GM19438 (cell line): ENCODE measurements around the gene ERBB4.

Source experiments
- ATAC-seq: cut with Tn5 transposase; IDR thresholded peaks from one replicate; pipeline ENCODE4 v1.9.1; 2021; ENCODE audit warnings: low read depth; ENCODE audit not compliant: unreplicated experiment

Gene ERBB4

GRCh38 chr2:212538305-212539071, at the start of gene ERBB4:
ERBB4 (minus strand) TSS chr2:212538802; CDS start chr2:212538530, 272 bp downstream.
- ATAC-seq: no peak

GRCh38 chr2:212580117-212580516, 41.5 kb upstream of the ERBB4 start:
- ATAC-seq: no peak

DNA sequence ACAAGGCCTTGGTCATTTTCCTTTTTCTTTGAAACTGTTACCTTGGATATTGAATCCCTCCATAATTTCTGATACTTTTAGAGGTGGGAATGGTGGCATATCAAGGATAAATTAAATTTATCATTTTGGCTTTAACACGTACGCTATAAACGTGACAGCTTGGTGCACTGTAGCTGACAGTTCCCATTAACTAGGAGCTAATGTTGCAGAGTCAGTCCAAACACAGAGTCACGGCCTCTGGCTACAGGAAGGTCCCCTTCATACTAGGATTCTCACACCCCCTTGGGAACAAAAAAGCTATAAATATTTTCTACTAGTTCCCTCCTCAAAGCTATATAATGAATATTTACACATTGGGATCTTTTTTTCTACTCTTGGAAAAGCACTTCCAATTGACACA, 17.7 kb upstream of the ERBB4 start:
- ATAC-seq: no peak

- no peak for ATAC-seq
Measured at GRCh38 chr2:212554233-212554632, 15.6 kb upstream of the ERBB4 start.

GRCh38 chr2:212549941-212550340, 11.3 kb upstream of the ERBB4 start:
- no peak for ATAC-seq

DNA sequence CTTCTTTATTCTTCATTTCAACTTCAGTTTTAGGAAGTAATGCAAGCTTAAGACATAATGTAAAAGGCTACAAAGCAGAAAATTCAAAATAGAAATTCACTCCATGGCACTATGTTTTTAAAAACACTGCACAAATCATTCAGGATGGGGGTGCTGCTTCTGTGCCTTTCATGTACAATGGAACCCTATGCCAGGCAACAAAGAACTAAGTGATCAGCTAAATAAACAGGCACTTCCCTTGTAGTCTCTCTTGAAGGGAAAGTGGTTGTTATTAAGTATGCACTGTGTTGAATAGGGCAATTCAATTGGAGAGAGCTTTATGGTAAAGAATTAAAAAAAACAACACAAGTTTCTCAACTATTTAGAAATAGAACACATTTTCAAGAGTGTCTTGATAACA, 10.9 kb upstream of the ERBB4 start:
- ATAC-seq: no peak

DNA sequence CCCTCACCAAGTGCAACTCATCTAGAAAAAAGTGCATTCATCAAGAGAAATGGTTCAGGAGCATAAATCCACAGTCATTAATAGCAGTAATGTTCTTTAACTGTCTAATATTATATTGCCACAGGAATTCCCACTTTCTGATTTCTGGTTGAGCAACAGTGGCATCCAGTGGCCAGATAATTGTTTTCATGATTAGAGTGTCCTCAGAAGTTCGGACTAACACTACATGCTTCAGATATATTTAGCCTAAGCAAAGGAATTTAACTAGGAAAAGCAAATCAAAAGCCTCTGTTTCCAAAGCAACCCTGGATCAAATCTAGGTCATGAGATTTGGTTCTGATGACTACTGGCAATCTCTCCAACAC, 9.8 kb upstream of the ERBB4 start:
- no peak for ATAC-seq

GRCh38 chr2:212547716-212548454, 9.3 kb upstream of the ERBB4 start:
- no peak for ATAC-seq

- no peak for ATAC-seq
Measured at GRCh38 chr2:212546669-212547068, 8.1 kb upstream of the ERBB4 start.

- no peak for ATAC-seq
Measured at GRCh38 chr2:212540341-212540740, 1.7 kb upstream of the ERBB4 start.

DNA sequence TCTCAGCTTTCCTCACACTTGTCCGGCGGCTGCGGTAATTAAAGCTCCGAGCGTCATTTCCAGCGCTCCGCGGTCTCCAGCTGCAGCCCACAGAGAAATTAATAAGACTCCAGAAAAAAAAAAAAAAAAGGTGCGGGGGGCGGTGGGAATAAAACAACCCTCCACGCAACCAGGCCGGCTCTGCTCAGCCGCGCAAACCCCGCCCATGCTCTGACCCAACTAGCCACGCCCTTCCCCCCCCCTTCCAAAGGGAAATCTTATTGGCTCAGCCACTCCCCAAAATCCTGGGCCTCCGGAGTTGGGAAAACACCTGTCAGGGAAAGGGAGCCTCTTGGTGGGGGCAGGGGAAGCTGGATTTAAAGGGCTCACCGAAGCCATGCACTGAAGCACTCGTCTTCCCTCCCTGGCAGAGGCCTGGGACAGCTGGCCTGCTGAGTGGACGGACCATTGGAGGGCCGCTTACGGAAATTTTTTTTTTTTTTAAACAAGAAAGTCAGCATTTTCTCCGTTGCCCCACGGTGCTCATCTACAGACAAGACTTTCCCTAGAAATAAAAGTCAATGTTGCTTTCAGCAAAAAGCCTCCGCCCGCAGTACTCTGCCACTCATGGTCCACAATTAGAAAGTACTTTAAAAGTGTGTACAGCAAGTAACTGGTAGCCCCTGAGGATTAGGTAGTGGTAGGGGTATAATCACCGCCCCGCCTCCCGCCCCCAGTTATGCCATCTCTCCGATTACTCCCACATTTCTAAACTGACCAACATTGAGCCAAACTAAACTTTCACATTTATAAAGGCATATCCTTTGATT, 674 bp upstream of the ERBB4 start:
- ATAC-seq: no peak

GRCh38 chr2:212537726-212538304, 787 bp downstream of the ERBB4 start:
- ATAC-seq: no peak

GRCh38 chr2:212536817-212537725, 1.5 kb downstream of the ERBB4 start:
- ATAC-seq: no peak

- ATAC-seq: no peak
Measured at GRCh38 chr2:212535996-212536816, 2.4 kb downstream of the ERBB4 start.

DNA sequence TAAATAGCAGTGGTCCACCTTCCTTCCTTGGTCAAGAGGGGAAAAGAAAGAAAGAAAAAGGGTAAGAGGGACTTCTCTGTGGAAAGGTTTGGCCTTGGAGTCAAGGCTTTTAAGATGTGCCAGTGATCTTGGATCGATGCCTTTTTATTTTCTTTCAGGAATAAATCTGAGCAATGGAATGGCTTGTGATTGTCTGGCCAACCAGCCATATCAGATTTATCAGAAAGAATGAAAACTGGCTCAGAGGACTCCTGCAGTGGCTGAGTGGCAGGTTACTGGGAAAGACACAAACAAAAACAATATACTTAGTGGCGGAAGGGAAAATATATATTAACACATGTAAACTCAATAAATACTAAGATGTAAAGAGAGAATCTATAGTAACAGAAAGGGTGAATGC, 4.3 kb downstream of the ERBB4 start:
- ATAC-seq: no peak

DNA sequence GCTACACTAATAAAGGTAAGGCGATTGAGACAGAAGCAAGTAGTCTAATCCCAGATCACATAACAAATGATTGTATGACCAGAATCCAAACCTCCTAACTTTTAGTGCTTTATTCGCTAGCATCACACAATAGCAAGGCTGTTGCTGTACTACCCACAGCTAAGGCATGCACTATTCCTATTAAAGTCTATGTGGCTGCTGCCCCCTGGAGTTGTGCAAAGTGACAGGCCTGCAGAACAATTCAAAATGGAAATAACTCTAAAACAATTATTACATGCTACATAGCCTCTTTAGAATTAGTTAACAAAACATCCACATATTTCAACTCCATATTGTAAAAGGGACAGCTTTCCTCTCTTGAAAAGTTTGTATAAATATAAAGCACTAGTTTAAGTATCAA, 6.0 kb downstream of the ERBB4 start:
- no peak for ATAC-seq

DNA sequence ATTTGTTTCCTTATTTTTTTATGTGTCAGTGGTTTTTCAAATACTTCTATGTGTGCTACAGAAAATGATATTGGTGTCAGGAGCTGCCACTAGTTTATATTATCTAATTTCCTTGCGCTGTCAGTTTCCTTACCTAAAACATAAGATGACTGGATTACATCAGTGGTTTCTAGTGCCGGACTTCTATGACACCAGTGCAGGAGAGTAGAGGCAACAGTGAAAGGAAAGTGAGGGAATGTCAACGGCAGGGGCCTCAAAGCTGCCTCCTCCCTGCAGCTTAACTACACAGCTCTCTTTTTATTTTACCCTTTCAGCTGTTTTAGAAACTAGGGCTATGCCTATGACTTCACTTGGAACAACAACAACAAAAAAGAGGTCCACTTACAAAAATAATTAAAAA, 6.5 kb downstream of the ERBB4 start:
- ATAC-seq: no peak

DNA sequence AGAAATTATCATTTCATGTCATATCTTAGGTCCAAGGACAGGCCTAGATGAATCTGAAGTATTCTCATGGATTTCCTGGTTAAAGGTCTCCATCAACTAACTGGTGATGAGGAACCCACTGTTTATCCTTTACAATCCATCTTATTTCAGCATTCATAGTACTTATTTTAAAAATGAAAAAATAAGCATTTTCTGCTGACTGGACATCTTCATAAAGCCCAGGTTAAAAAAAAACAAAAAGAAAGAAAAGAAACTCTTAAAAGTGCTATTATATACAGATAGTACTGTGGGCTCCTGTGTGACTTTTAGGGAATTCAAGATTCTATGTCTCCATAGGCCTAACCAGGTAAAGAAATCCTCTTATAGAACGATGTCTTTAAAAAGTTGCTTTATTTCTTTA, 7.1 kb downstream of the ERBB4 start:
- no peak for ATAC-seq

DNA sequence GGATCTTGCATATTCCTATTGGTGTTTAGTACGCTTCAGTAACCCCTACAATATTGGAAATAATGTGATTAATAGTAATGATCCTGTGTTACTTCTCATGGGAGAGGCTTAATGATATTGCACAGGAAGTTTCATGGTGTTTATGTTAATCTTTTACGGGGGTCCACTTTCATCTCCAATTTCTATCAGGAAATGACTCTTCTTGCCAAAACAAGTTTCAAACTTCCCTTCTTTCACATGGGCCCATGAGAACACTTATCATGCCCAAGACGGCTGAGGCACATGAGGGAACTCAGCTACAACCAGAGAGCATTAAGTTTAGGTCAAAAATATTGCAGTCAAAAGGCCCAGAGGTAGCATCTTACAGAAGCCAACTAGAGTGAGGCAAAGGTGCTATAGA, 7.6 kb downstream of the ERBB4 start:
- ATAC-seq: no peak
